Stimulated activated CD4-positive, alpha-beta T cell treated with anti-CD3 and anti-CD28 coated beads, Interleukin-12 subunit alpha, Interleukin-12 subunit beta, amount 100 ng/mL, for 24 hours (primary cell): ENCODE measurements around the gene NDUFA6.
"Not testable (repeated sequence)": the region's sequence is repeated elsewhere in the genome, so short reads cannot be mapped to it uniquely, and the experiment has no call there.

Experiments
- DNase-seq, 2 experiments: peaks; one replicate each; pipeline ENCODE4 v3.0.0-alpha.2; 2020; ENCODE audit warnings: low read depth in 2 of 2

NDUFA6 gene

DNA sequence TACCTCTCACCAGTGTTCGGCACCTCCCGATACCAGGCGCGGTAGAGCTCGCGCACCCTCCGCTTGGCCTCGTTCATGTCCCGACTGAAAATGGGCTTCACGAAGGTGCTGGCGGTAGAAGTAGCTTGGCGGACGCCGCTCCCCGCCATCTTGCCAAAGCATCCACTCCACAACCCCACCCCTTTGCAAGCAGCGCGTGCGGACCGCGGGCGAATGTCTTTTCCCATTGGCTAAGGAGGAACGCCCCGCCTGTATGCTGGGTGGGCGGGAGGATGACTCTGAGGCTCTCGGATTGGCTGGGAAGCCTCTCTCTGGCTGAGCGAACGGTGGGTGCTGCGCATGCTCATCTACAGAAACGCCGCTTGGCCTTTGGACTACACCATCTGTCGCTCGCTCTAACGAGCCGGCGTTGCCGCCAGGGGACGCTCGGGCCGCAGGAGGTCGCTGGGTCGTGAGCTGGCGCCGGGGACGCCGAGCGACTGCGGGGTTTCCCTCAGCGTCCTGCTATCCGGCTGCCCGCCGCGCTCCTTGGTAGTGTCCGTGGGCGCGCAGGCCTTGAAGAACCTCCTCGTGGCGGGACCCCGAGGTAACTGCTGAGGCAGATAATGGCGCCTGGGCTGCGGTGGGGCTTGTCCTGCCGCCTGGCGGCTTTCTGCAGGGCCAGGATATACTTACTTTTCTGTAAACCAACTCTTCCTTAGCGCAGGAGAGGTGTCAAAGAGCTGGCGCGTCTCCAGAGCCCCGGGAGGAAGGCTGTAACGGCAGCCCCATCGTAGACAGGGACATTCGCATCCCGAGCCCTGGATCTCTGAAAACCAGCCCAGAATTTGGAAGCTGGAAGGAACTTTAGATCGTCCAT lies at the start of gene NDUFA6:
TSS of gene NDUFA6 (minus strand) at position 177 of the 859 bp plus-strand sequence. CDS start at position 149, 28 bp downstream.
- DNase-seq = peak; percentile 96 to 97

DNA sequence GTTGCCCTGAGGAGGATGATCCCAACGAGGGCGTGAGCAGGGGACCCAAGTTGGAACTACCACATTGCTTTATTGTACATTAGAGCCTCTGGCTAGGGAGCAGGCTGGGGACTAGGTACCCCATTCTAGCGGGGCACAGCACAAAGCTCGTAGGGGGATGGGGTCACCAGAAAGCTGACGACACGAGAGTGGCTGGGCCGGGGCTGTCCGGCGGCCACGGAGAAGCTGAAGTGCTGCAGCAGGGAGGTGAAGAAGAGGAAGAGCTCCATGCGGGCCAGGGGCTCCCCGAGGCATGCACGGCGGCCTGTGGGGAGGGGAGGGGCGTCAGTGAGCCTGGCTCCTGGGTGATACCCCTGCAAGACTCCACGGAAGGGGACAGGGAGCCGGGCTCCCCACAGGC lies 49.6 kb upstream of the NDUFA6 start:
- DNase-seq = not testable (repeated sequence)

DNA sequence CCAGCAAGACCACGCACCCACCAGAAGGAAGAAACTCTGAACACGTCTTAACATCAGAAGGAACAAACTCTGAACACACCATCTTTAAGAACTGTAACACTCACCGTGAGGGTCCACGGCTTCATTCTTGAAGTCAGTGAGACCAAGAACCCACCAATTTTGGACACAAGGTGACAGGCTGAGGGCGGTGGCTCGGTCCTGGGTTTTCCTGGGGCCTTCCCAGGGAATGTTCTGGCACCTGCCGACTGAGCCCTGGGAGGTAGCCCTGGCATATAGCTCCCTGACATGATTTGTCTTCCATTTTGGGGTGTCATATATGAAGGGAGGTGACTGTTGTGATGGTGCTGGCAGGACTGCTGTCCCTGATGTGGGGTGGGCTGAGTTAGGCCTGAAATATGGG lies 48.9 kb upstream of the NDUFA6 start:
- DNase-seq = not testable (repeated sequence)

DNA sequence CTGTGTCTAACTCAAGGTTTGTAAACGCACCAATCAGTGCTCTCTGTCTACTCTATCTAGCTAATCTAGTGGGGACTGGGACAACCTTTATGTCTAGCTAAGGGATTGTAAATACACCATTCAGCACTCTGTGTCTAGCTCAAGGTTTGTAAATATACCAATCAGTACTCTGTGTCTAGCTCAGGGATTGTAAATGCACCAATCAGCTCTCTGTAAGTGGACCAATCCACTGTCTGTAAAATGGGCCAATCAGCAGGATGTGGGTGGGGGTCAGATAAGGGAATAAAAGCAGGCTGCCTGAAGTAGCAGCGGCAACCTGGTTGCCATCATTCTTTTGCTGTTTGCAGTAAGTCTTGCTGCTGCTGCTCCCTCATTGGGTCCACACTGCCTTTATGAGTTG lies 48.4 kb upstream of the NDUFA6 start:
- no peak for DNase-seq

GRCh38 chr22:42138122-42138770 lies 47.7 kb upstream of the NDUFA6 start:
- no peak for DNase-seq

DNA sequence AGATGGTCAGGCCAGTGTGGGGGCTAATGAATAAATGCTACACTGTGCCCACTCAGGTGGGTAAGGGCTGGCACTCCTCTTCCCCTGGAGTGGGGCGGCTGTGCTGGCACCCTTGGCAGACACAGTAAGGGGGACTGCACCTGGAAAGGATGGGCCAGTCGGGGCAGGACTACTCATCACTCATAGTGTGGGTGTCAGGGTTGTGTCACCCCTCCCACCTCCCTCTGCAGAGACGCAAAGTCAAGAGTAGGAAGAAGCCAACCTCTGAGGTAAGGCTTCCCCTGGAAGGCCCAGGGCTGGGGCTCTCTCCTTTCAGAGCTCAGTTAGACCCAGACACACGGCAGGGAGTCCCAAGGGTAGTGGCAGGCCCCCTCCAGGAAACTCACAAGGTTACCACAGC lies 45.1 kb upstream of the NDUFA6 start:
- not testable (repeated sequence) for DNase-seq

DNA sequence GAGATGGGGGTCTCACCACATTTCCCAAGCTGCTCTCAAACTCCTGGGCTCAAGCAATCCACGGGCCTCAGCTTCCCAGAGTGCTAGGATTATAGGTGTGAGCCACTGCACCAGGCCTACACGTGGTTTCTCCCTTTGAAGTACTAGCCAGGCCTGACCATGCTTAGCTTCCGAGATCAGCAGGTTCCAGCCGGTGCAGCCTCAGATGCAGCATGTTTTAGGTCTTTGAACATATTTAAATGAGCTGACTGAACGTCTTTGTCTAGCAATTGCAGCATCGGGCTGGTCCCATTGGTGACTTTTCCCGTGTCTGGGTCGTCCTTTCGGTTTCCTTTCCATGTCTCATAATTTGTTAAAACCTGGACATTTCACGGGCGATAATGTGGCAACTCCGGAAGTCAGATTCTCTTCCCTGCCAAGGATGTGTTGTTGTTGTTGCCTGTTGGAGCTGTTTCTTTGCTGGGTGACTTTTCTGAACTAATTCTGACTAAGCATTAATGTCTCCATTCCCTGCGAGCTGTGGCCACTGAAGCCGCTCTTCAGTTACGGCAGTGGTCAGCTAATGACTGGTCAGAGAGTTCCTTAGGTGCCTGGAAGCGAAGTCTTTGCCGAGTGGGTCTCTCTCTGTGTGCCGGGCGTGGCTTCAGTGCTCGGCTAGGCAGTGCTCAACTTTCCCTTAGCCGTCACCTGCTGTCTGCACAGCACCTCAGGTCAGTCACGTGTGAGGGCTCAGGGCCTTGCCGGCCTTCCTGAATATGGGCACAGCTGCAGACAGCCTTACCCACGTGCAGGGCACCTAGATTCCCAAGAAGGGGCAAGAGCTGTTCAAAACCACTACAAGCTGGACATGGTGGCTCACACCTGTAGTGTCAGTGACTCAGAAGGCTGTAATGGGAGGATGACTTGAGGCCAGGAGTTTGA lies 43.8 kb upstream of the NDUFA6 start:
- no peak for DNase-seq

DNA sequence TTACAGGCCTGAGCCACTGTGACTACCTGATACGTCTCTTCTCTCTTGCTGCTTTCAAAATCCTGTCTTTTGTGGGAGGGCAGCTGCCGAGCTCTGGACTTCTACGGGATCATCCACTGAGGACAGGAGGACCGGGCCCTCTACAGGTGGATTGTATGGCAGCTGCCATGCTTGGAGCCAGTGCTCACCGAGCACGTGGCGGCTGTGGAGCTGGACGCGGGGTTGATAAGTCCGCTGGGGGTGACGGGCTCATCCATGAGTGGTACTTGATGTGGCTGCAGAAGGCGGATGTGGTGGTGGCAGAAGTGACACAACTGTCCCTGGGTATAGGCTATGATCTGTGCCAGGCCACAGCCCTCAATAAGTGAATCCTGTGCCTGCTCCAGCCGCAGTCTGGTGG lies 41.9 kb upstream of the NDUFA6 start:
- no peak for DNase-seq

GRCh38 chr22:42131562-42131961 lies 41.0 kb upstream of the NDUFA6 start:
- DNase-seq = no peak

GRCh38 chr22:42130639-42131431 lies 40.3 kb upstream of the NDUFA6 start, which contains the start of gene CYP2D6:
TSS of gene CYP2D6 (minus strand) at chr22:42130810. CDS start at chr22:42130791, 19 bp downstream.
- DNase-seq = not testable (repeated sequence)

DNA sequence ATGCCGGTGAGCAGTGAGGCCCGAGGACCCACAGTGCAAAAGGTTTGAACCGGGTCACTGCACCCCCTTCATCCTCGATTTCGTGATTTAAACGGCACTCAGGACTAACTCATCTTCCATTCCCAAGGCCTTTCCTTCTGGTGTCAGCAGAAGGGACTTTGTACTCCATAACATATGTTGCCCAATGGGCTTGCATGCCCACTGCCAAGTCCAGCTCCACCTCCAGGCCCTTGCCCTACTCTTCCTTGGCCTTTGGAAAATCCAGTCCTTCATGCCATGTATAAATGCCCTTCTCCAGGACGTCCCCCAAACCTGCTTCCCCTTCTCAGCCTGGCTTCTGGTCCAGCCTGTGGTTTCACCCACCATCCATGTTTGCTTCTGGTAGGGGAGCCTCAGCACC lies 39.6 kb upstream of the NDUFA6 start:
- not testable (repeated sequence) for DNase-seq

DNA sequence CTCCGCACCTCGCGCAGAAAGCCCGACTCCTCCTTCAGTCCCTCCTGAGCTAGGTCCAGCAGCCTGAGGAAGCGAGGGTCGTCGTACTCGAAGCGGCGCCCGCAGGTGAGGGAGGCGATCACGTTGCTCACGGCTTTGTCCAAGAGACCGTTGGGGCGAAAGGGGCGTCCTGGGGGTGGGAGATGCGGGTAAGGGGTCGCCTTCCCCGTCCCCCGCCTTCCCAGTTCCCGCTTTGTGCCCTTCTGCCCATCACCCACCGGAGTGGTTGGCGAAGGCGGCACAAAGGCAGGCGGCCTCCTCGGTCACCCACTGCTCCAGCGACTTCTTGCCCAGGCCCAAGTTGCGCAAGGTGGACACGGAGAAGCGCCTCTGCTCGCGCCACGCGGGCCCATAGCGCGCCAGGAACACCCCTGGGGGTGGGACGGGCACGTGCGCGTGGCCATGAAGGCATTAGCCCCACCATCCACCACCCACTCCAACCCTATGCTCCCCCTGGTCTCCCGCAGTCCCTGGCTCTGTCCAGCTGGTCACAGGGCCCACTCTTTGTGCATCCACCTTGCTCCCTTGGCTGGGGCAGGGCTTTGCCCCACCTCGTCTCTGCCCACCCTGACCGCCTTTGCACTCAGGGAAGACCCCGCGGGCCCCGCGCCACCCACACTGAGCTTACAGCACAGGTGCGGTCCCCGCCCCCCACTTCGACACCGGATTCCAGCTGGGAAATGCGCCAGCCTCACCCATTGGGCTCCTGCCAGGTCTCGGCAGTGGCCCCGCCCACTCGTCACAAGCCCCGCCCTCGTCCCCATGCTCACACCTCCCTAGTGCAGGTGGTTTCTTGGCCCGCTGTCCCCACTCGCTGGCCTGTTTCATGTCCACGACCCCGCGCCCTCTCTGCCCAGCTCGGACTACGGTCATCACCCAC lies 38.5 kb upstream of the NDUFA6 start:
- DNase-seq = not testable (repeated sequence)

DNA sequence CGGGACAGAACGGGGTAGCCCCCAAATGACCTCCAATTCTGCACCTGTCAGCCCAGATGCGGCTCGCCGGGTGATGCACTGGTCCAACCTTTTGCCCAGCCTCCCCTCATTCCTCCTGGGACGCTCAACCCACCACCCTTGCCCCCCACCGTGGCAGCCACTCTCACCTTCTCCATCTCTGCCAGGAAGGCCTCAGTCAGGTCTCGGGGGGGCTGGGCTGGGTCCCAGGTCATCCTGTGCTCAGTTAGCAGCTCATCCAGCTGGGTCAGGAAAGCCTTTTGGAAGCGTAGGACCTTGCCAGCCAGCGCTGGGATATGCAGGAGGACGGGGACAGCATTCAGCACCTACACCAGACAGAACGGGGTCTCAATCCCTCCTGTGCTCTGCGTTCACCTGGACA lies 37.4 kb upstream of the NDUFA6 start:
- not testable (repeated sequence) for DNase-seq

GRCh38 chr22:42127606-42128005 lies 37.0 kb upstream of the NDUFA6 start:
- no peak for DNase-seq

DNA sequence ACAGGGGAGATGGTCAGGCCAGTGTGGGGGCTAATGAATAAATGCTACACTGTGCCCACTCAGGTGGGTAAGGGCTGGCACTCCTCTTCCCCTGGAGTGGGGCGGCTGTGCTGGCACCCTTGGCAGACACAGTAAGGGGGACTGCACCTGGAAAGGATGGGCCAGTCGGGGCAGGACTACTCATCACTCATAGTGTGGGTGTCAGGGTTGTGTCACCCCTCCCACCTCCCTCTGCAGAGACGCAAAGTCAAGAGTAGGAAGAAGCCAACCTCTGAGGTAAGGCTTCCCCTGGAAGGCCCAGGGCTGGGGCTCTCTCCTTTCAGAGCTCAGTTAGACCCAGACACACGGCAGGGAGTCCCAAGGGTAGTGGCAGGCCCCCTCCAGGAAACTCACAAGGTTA lies 33.0 kb upstream of the NDUFA6 start:
- DNase-seq = not testable (repeated sequence)

GRCh38 chr22:42120231-42121021 lies 29.9 kb upstream of the NDUFA6 start:
- not testable (repeated sequence) for DNase-seq

GRCh38 chr22:42116848-42117424 lies 26.4 kb upstream of the NDUFA6 start:
- no peak for DNase-seq

DNA sequence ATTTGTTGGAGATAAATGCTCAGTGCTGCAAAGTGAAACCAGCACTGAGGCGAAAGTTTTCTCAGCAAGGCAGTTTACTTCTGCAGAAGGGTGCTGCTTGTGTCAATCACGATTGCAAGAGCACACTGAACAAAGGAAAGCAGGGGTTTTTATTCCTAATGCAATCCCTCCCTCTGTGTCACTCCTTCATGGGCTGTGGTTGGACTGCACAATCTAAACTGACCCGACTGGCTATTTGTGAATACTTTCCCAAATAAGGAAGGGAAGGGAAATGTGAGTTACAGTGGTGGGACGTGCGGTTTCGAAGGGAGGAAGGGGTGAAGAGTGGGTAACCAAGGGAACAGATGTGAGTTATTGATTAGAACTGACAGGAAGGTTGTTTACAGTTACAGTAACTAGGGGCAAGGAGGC lies 24.9 kb upstream of the NDUFA6 start:
- DNase-seq = not testable (repeated sequence)

DNA sequence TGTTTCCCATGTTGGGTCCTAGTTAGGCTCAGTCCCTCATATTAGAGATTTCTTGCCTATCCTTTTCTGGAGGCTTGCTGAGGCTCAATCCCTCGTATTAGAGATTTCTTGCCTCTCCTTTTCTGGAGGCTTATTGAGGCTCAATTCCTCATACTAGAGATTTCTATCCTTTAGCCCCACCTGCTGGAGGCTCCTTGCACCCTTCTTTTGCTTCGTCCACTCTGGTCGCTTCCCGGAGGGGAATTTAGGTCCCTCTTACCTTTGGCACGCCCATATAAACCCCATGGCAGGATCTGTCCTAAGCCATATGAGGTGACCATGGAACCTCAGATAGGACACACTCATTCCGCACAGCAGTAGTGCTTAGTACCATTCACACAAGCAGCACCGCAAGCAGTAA lies 24.1 kb upstream of the NDUFA6 start:
- DNase-seq = no peak
